K562 (cell line): Measurements from ENCODE around the gene CHPF. TPM values are rescaled to one million over a fixed set of nuclear protein-coding genes. Genes with fewer than 3 reads are reported as not detected.
A peak's percentile ranks its signal among the peaks of the same experiment; 100 is the strongest.

ENCODE experiments used
- ATF1 ChIP-seq, 2 experiments: fragments of 450-650 bp in 1 of 2; IDR thresholded peaks; 2 replicates each; pipeline ENCODE4 v1.6.1; 2016; ENCODE audit warnings: missing compliant biosample characterization in 1 of 2, missing genetic modification characterization in 1 of 2
- E2F1 ChIP-seq: sonication (generic); formaldehyde crosslinking; IDR thresholded peaks from 2 replicates; pipeline ENCODE4 v1.8.1; 2023; ENCODE audit warnings: mild to moderate bottlenecking, missing genetic modification reagents, moderate library complexity
- E2F5 ChIP-seq: sonication (generic); formaldehyde crosslinking; IDR thresholded peaks from 2 replicates; pipeline ENCODE4 v1.8.0; 2022; ENCODE audit warnings: mild to moderate bottlenecking, missing genetic modification reagents
- EGR1 ChIP-seq: fragments of 450-650 bp; conservative IDR thresholded peaks from 2 replicates; pipeline ENCODE4 v1.6.1; 2017; ENCODE audit warnings: mild to moderate bottlenecking
- ESRRB ChIP-seq: fragments of 250-450 bp; sonication (Bioruptor Pico); IDR thresholded peaks from 2 replicates; pipeline ENCODE4 v1.5.0; 2020; ENCODE audit warnings: mild to moderate bottlenecking, moderate library complexity, borderline replicate concordance
- FOXK2 ChIP-seq, 2 experiments: fragments of 450-650 bp; IDR thresholded peaks in 1 of 2; conservative IDR thresholded peaks in 1 of 2; 2 replicates each; pipeline ENCODE4 v1.6.1; 2016; ENCODE audit warnings: low read depth in 2 of 2, mild to moderate bottlenecking in 1 of 2
- HDAC2 ChIP-seq: fragments of 450-650 bp; IDR thresholded peaks from 2 replicates; pipeline ENCODE4 v1.6.1; 2016; ENCODE audit warnings: mild to moderate bottlenecking
- HDAC8 ChIP-seq: fragments of 450-650 bp; IDR thresholded peaks from 2 replicates; pipeline ENCODE4 v1.6.1; 2016; ENCODE audit warnings: mild to moderate bottlenecking, missing genetic modification characterization, moderate library complexity, missing compliant biosample characterization
- HOMEZ ChIP-seq: fragments of 250-450 bp; sonication (Bioruptor Pico); IDR thresholded peaks from 2 replicates; pipeline ENCODE4 v1.4.0; 2020; ENCODE audit warnings: mild to moderate bottlenecking, moderate library complexity
- KLF16 ChIP-seq: IDR thresholded peaks from 2 replicates; pipeline ENCODE4 v1.6.1; 2016; ENCODE audit warnings: antibody characterized with exemption
- MEF2A ChIP-seq: IDR thresholded peaks from 2 replicates; pipeline ENCODE4 v1.6.1; 2011; ENCODE audit warnings: low read depth, mild to moderate bottlenecking, low read length, moderate library complexity; ENCODE audit not compliant: control insufficient read depth
- MIER1 ChIP-seq: fragments of 450-650 bp; IDR thresholded peaks from 2 replicates; pipeline ENCODE4 v1.6.1; 2016; ENCODE audit warnings: antibody characterized with exemption, mild to moderate bottlenecking, low read depth
- MLX ChIP-seq, 2 experiments: fragments of 450-650 bp in 1 of 2; sonication (generic) in 1 of 2; formaldehyde crosslinking; conservative IDR thresholded peaks; 2 replicates each; pipeline versions ENCODE4 v1.4.0 to v1.8.1; 2020 to 2022; ENCODE audit warnings: mild to moderate bottlenecking in 1 of 2, missing genetic modification reagents in 1 of 2
- NONO ChIP-seq, 2 experiments: fragments of 200-400 bp in 1 of 2; fragments of 450-650 bp in 1 of 2; formaldehyde crosslinking in 1 of 2; IDR thresholded peaks; 2 replicates each; pipeline ENCODE4 v1.6.1; 2017; ENCODE audit warnings: low read depth in 2 of 2, mild to moderate bottlenecking in 2 of 2, moderate library complexity in 2 of 2, low read length in 1 of 2
- PRPF4 ChIP-seq: fragments of 200-400 bp; formaldehyde crosslinking; IDR thresholded peaks from one replicate; pipeline ENCODE4 v1.6.1; 2017; ENCODE audit warnings: low read length, low read depth, mild to moderate bottlenecking; ENCODE audit not compliant: insufficient read depth, poor library complexity, severe bottlenecking
- TEAD2 ChIP-seq: fragments of 450-650 bp; IDR thresholded peaks from 2 replicates; pipeline ENCODE4 v1.6.1; 2016; ENCODE audit warnings: missing genetic modification characterization, control low read depth, missing compliant biosample characterization
- TSHZ1 ChIP-seq: fragments of 250-450 bp; sonication (Bioruptor Pico); IDR thresholded peaks from 2 replicates; pipeline ENCODE4 v1.4.0; 2020; ENCODE audit warnings: mild to moderate bottlenecking, moderate library complexity
- ZC3H4 ChIP-seq: sonication (generic); formaldehyde crosslinking; IDR thresholded peaks from 2 replicates; pipeline ENCODE4 v1.9.0; 2021; ENCODE audit warnings: missing genetic modification reagents, borderline replicate concordance
- ZFP1 ChIP-seq: fragments of 450-650 bp; formaldehyde crosslinking; IDR thresholded peaks from 2 replicates; pipeline ENCODE4 v1.4.0; 2020; ENCODE audit warnings: mild to moderate bottlenecking, mixed read lengths
- ZNF445 ChIP-seq: fragments of 250-450 bp; sonication (Bioruptor Pico); IDR thresholded peaks from 2 replicates; pipeline ENCODE4 v1.4.0; 2020; ENCODE audit warnings: low read depth, mild to moderate bottlenecking, moderate library complexity
- ZNF668 ChIP-seq: fragments of 250-450 bp; sonication (Bioruptor Pico); IDR thresholded peaks from 2 replicates; pipeline ENCODE4 v1.8.0; 2022; ENCODE audit warnings: mild to moderate bottlenecking, inconsistent platforms
- polyA plus RNA-seq, 8 experiments: library from polyadenylated mRNA; depleted of rRNA in 4 of 8; stranded (reverse) in 5 of 8; unstranded in 3 of 8; fragments of >200 nt; fragmentation: Nextera tagmentation in 2 of 8; fragmentation: Illumina TruSeq in 1 of 8; extraction: Ambion mirVana in 2 of 8; extraction: Trizol in 1 of 8; gene quantifications; 2 replicates each; pipeline versions ENCODE4 v1.2.1 to v1.2.3, GENCODE V29; 2011 to 2014; ENCODE audit warnings: inconsistent platforms in 1 of 8, missing spikeins in 1 of 8
- total RNA-seq, 7 experiments: library from RNA; depleted of rRNA in 6 of 7; stranded (reverse); fragments of >200 nt in 6 of 7; fragmentation: Illumina TruSeq in 2 of 7; extraction: Trizol in 2 of 7; gene quantifications; 2 replicates each; pipeline versions ENCODE4 v1.2.1 to v1.2.3, GENCODE V29; 2011 to 2021; ENCODE audit warnings: low replicate concordance in 1 of 7

CHPF gene
- total and polyA plus RNA-seq, 9 of the 15 experiments (the other 6 are each of a cell fraction or from before 2014, with no cell fraction given), result 0.15 to 57.2 (median 7.9) TPM

- no peak for TF ChIP-seq ZNF668
- TF ChIP-seq MEF2A, result no peak
- no peak for TF ChIP-seq MLX (CRISPR knock-in tag; conservative IDR thresholded peaks at IDR 0.05)
- TF ChIP-seq E2F5 (CRISPR knock-in tag), result no peak
- 0 out of 2 replicates have a peak, but pooled peaks have one; percentile 48 for TF ChIP-seq TEAD2 (tag)
- no peak for TF ChIP-seq MIER1
- peak in 1 of 2 experiments; percentile 77; a peak in 2 of 4 replicates for TF ChIP-seq FOXK2 (conservative IDR thresholded peaks at IDR 0.05 in 1 of 2, IDR thresholded peaks at IDR 0.05 in 1 of 2; ENCODE audit: low read depth in 2 of 2)
- TF ChIP-seq PRPF4, result no peak
- TF ChIP-seq ATF1 (CRISPR knock-in tag; IDR thresholded peaks at IDR 0.05), result no peak
- no peak for TF ChIP-seq ATF1 (tag; IDR thresholded peaks at IDR 0.05)
- no peak for TF ChIP-seq ZFP1 (CRISPR knock-in tag)
- no peak for TF ChIP-seq ZC3H4
- TF ChIP-seq EGR1, result no peak; the same call in 1 of the 2 replicates
- TF ChIP-seq HDAC8 (tag), result no peak
- no peak for TF ChIP-seq HDAC2
- TF ChIP-seq TSHZ1 (CRISPR knock-in tag), result no peak
- no peak for TF ChIP-seq ZNF445 (CRISPR knock-in tag)
- TF ChIP-seq NONO (IDR thresholded peaks at IDR 0.05; ENCODE audit: low read depth in 2 of 2, low read length in 1 of 2), result 0 out of 4 replicates have a peak, but pooled peaks of 1 of the 2 experiments have one; percentile 35
- TF ChIP-seq KLF16, result no peak
- no peak for TF ChIP-seq E2F1 (CRISPR knock-in tag)
- no peak for TF ChIP-seq HOMEZ (CRISPR knock-in tag)
- no peak for TF ChIP-seq ESRRB (CRISPR knock-in tag)
These were observed 43.5 kb downstream of the CHPF start (continued) for GRCh38 chr2:219500135-219500534.
